Immature natural killer cell (primary cell): ENCODE data around the gene UBE3C. TPM values are rescaled to one million over a fixed set of nuclear protein-coding genes. Genes with fewer than 3 reads are reported as not detected.

ENCODE experiments used
- DNase-seq, 3 donors: peaks; one replicate each; pipeline ENCODE4 v3.0.0; 2022; ENCODE audit warnings: mixed read lengths in 1 of 3
- H3K27ac Mint-ChIP-seq, 6 donors: one replicate each; pipeline ENCODE4 v1.8.0; 2020; ENCODE audit warnings: mixed read lengths in 6 of 6, mild to moderate bottlenecking in 5 of 6, inconsistent platforms in 4 of 6, moderate library complexity in 3 of 6
- H3K27me3 Mint-ChIP-seq, 3 donors: one replicate each; pipeline ENCODE4 v1.8.0; 2020 to 2021; ENCODE audit warnings: low read depth in 3 of 3, mild to moderate bottlenecking in 3 of 3, mixed read lengths in 3 of 3, moderate library complexity in 3 of 3, inconsistent platforms in 1 of 3
- H3K36me3 Mint-ChIP-seq, 3 donors: one replicate each; pipeline ENCODE4 v1.8.0; 2020; ENCODE audit warnings: mixed read lengths in 3 of 3, inconsistent platforms in 2 of 3, mild to moderate bottlenecking in 2 of 3
- H3K4me1 Mint-ChIP-seq, 2 donors: one replicate each; pipeline ENCODE4 v1.8.0; 2020; ENCODE audit warnings: inconsistent platforms in 2 of 2, mild to moderate bottlenecking in 2 of 2, mixed read lengths in 2 of 2, moderate library complexity in 1 of 2
- H3K4me3 Mint-ChIP-seq, 5 donors: one replicate each; pipeline ENCODE4 v1.8.0; 2020; ENCODE audit warnings: mild to moderate bottlenecking in 5 of 5, mixed read lengths in 5 of 5, inconsistent platforms in 3 of 5, moderate library complexity in 3 of 5
- H3K9me3 Mint-ChIP-seq, 6 donors: one replicate each; pipeline ENCODE4 v1.8.0; 2020; ENCODE audit warnings: mild to moderate bottlenecking in 6 of 6, mixed read lengths in 6 of 6, inconsistent platforms in 4 of 6, moderate library complexity in 3 of 6
- polyA plus RNA-seq, 3 donors: library from polyadenylated mRNA; unstranded; fragments of 300-500 nt; fragmentation: Illumina TruSeq; gene quantifications; one replicate each; pipeline ENCODE4 v1.2.3, GENCODE V29; 2021

UBE3C gene
- polyA plus RNA-seq, 3 donors from 2014 or later: 17.3 to 25.6 (median 17.4) TPM

- Mint-ChIP-seq H3K4me1 (peaks cover 38 to 68% of the 10 kb centered on the region in 2 donors), H3K27ac (no peak overlapping the region), H3K36me3 (peaks cover 13% of the 10 kb centered on the region in 3 donors), H3K27me3 (no peaks in the 10 kb centered on the region), H3K4me3 (no peak overlapping the region), H3K9me3 (peaks cover 0 to 3% (median 0%) of the 10 kb centered on the region in 6 donors)
- no peak for DNase-seq
Observed at GRCh38 chr7:157160433-157160832, 21.7 kb downstream of the UBE3C start.

GRCh38 chr7:157165987-157166386, 27.3 kb downstream of the UBE3C start:
- Mint-ChIP-seq H3K9me3 (peaks cover 0 to 9% (median 5%) of the 10 kb centered on the region in 6 donors), H3K27ac (peak overlapping the region in 1 of 6 donors; percentile 30), H3K36me3 (peaks cover 29 to 44% (median 37%) of the 10 kb centered on the region in 3 donors), H3K4me3 (no peak overlapping the region), H3K27me3 (no peaks in the 10 kb centered on the region), H3K4me1 (peaks cover 8 to 34% of the 10 kb centered on the region in 2 donors)
- no peak for DNase-seq

DNA sequence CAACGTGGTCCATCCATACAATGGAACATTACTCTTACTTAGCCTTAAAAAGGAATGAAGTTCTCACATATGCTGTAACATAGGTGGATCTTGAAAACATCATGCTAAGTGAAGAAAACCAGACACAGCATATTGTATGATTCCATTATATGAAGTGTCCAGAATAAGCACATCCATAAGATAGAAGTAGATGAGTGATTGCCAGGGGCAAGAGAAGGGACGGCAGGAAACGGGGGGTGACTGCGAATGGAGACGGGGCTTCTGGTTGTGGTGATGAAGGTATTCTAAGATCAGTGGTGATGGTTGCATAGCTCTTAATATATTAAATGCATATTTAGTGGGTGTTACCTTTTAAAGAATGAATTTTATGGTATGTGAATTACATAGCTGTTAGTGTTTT, 29.8 kb downstream of the UBE3C start:
- DNase-seq: no peak
- Mint-ChIP-seq H3K4me3 (no peak overlapping the region), H3K27me3 (no peaks in the 10 kb centered on the region), H3K27ac (peak overlapping the region in 2 of 6 donors; percentile 1 to 4), H3K36me3 (peaks cover 29 to 47% (median 37%) of the 10 kb centered on the region in 3 donors), H3K4me1 (peaks cover 6 to 29% of the 10 kb centered on the region in 2 donors), H3K9me3 (peaks cover 0 to 9% (median 5%) of the 10 kb centered on the region in 6 donors)

DNA sequence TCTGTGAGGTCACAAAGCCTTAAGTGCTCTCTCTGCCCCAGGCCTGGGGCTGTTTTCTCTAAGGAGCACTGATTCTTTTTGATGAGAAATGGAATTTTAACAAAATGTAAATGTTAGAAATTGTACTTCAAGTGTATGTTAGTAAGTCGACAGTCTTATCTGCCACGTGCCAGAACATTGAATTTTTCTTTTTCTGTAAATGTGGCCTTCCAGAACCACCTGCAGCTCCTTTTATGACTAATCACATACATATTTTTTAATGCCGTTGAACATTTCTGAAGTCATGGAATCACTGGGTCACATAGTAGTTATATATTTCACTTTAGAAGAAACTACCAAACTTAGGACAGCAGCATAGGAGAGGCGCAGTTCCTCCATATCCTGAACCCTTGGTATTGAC, 38.0 kb downstream of the UBE3C start:
- Mint-ChIP-seq H3K27me3 (no peaks in the 10 kb centered on the region), H3K4me1 (no peaks in the 10 kb centered on the region), H3K27ac (no peak overlapping the region), H3K9me3 (no peaks in the 10 kb centered on the region), H3K36me3 (peaks cover under 1 to 24% (median 4%) of the 10 kb centered on the region in 3 donors), H3K4me3 (no peak overlapping the region)
- DNase-seq: no peak

GRCh38 chr7:157177333-157177982, 38.7 kb downstream of the UBE3C start:
- DNase-seq: no peak
- Mint-ChIP-seq H3K36me3 (peaks cover 7 to 28% (median 10%) of the 10 kb centered on the region in 3 donors), H3K27ac (no peak overlapping the region), H3K4me3 (no peak overlapping the region), H3K4me1 (no peaks in the 10 kb centered on the region), H3K27me3 (peaks cover 0 to 1% (median 0%) of the 10 kb centered on the region in 3 donors), H3K9me3 (no peaks in the 10 kb centered on the region)

GRCh38 chr7:157177983-157178381, 39.3 kb downstream of the UBE3C start:
- Mint-ChIP-seq H3K27ac (no peak overlapping the region), H3K9me3 (no peaks in the 10 kb centered on the region), H3K27me3 (peaks cover 0 to 1% (median 0%) of the 10 kb centered on the region in 3 donors), H3K36me3 (peaks cover 8 to 30% (median 10%) of the 10 kb centered on the region in 3 donors), H3K4me1 (no peaks in the 10 kb centered on the region), H3K4me3 (no peak overlapping the region)
- DNase-seq: no peak

DNA sequence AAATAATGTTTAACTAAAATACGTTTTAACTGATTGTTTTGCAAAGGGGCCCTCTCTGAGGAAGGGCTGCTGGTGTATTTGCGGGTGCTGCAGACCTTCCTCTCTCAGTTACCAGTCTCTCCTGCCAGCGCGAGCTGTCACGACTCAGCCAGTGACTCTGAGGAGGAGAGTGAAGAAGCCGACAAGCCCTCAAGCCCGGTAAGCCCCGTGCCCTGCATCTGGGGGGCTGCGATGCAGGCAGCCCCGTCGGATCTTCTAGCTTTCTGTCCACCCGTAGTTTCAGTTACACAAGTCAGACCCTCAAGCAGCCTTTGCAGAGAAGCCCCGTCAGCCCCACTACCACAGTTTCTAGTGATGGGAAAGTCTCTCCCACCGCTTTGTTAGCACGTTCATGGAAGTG, 45.1 kb downstream of the UBE3C start:
- Mint-ChIP-seq H3K27me3 (peaks cover 0 to 1% (median 0%) of the 10 kb centered on the region in 3 donors), H3K4me1 (no peaks in the 10 kb centered on the region), H3K36me3 (peaks cover 10 to 42% (median 27%) of the 10 kb centered on the region in 3 donors), H3K9me3 (no peaks in the 10 kb centered on the region), H3K27ac (no peak overlapping the region), H3K4me3 (no peak overlapping the region)
- DNase-seq: no peak

GRCh38 chr7:157188091-157188665, 49.5 kb downstream of the UBE3C start:
- DNase-seq: no peak
- Mint-ChIP-seq H3K4me3 (no peak overlapping the region), H3K9me3 (no peaks in the 10 kb centered on the region), H3K27ac (no peak overlapping the region), H3K4me1 (no peaks in the 10 kb centered on the region), H3K27me3 (no peaks in the 10 kb centered on the region), H3K36me3 (peaks cover 21 to 56% (median 28%) of the 10 kb centered on the region in 3 donors)

DNA sequence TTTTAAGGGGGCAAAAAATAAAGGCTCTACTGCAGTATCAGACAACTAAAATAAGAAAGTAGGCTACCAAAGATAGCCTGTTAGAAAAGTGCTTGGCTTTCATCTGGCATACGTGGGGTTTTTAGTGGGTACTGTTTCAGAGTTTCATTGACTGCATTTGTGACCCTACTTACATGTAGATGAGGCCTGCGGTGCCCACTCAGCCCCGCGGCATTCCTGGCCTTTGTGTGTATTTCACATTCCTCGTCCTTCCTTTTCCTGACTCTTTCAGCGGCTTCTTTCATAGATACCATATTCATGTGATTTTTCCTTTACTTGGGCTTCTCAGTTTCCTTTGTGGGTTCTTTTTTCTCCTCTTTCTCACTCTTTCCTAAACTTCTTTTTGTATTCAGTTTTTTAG, 50.7 kb downstream of the UBE3C start:
- peaks cover 21 to 55% (median 24%) of the 10 kb centered on the region in 3 donors for H3K36me3 Mint-ChIP-seq
- no peaks in the 10 kb centered on the region for H3K9me3 Mint-ChIP-seq
- no peak for DNase-seq
- H3K27me3 Mint-ChIP-seq: no peaks in the 10 kb centered on the region
- H3K27ac Mint-ChIP-seq: no peak overlapping the region
- H3K4me1 Mint-ChIP-seq: no peaks in the 10 kb centered on the region
- H3K4me3 Mint-ChIP-seq: no peak overlapping the region

GRCh38 chr7:157192861-157193260, 54.1 kb downstream of the UBE3C start:
- Mint-ChIP-seq H3K27ac (no peak overlapping the region), H3K4me1 (peaks cover 0 to 5% of the 10 kb centered on the region in 2 donors), H3K9me3 (no peaks in the 10 kb centered on the region), H3K4me3 (no peak overlapping the region), H3K27me3 (no peaks in the 10 kb centered on the region), H3K36me3 (peaks cover 17 to 45% (median 24%) of the 10 kb centered on the region in 3 donors)
- DNase-seq: no peak

GRCh38 chr7:157193274-157193673, 54.5 kb downstream of the UBE3C start:
- Mint-ChIP-seq H3K4me1 (peaks cover 0 to 5% of the 10 kb centered on the region in 2 donors), H3K27ac (no peak overlapping the region), H3K27me3 (no peaks in the 10 kb centered on the region), H3K9me3 (no peaks in the 10 kb centered on the region), H3K36me3 (peaks cover 17 to 42% (median 24%) of the 10 kb centered on the region in 3 donors), H3K4me3 (no peak overlapping the region)
- no peak for DNase-seq

DNA sequence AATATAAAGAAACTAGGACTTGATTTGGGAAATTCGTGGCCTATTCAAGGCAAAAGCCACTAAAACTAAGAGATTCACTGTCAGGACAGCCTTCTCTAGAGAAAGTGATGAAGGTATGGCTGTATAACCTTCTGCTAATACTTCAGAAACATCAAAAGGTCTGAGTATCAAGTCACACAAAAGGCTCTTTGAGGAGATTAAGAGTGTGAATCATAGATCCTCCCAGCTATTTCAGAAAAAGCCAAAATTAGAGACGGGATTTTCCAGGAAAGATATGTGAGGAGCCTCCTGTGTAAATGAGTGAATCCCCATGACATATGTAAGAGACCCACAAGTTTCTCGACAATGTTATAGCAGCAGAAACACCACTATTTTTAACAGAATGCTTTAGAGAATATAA, 56.2 kb downstream of the UBE3C start:
- Mint-ChIP-seq H3K4me3 (no peak overlapping the region), H3K9me3 (no peaks in the 10 kb centered on the region), H3K36me3 (peaks cover 16 to 34% (median 19%) of the 10 kb centered on the region in 3 donors), H3K27me3 (peaks cover 0 to 2% (median 0%) of the 10 kb centered on the region in 3 donors), H3K27ac (peak overlapping the region in 1 of 6 donors; percentile 46), H3K4me1 (peaks cover 0 to 5% of the 10 kb centered on the region in 2 donors)
- DNase-seq: no peak

- H3K4me1 Mint-ChIP-seq: peaks cover 0 to 5% of the 10 kb centered on the region in 2 donors
- no peak overlapping the region for H3K4me3 Mint-ChIP-seq
- peaks cover 10 to 27% (median 19%) of the 10 kb centered on the region in 3 donors for H3K36me3 Mint-ChIP-seq
- peak overlapping the region in 2 of 6 donors; percentile 1 to 53 for H3K27ac Mint-ChIP-seq
- H3K9me3 Mint-ChIP-seq: no peaks in the 10 kb centered on the region
- no peak for DNase-seq
- peaks cover 0 to 2% (median 0%) of the 10 kb centered on the region in 3 donors for H3K27me3 Mint-ChIP-seq
Observed at GRCh38 chr7:157195868-157196267, 57.1 kb downstream of the UBE3C start.

DNA sequence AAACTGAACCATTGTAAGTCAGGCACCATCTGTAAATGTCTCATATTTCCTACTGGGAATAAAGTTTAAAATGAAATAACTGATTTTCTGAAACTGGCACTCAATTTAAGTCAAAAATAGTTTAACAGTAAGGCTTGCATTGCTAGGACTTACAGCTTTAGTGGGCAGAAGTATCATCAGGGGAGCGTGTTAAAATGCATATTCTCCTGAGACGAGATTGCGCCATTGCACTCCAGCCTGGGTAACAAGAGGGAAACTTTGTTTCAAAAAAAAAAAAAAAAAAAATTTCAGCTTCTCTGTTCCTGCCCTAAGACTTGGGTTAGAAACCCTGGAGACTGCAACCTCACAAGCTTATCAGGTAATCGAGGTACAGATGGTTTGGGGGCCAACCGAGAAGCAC, 65.4 kb downstream of the UBE3C start:
- H3K4me3 Mint-ChIP-seq: no peak overlapping the region
- H3K27ac Mint-ChIP-seq: no peak overlapping the region
- no peaks in the 10 kb centered on the region for H3K27me3 Mint-ChIP-seq
- no peak for DNase-seq
- H3K36me3 Mint-ChIP-seq: peaks cover 7 to 24% (median 12%) of the 10 kb centered on the region in 3 donors
- no peaks in the 10 kb centered on the region for H3K9me3 Mint-ChIP-seq
- no peaks in the 10 kb centered on the region for H3K4me1 Mint-ChIP-seq
